ENCODE measurements around the gene HOATZ.

Gene HOATZ

DNA sequence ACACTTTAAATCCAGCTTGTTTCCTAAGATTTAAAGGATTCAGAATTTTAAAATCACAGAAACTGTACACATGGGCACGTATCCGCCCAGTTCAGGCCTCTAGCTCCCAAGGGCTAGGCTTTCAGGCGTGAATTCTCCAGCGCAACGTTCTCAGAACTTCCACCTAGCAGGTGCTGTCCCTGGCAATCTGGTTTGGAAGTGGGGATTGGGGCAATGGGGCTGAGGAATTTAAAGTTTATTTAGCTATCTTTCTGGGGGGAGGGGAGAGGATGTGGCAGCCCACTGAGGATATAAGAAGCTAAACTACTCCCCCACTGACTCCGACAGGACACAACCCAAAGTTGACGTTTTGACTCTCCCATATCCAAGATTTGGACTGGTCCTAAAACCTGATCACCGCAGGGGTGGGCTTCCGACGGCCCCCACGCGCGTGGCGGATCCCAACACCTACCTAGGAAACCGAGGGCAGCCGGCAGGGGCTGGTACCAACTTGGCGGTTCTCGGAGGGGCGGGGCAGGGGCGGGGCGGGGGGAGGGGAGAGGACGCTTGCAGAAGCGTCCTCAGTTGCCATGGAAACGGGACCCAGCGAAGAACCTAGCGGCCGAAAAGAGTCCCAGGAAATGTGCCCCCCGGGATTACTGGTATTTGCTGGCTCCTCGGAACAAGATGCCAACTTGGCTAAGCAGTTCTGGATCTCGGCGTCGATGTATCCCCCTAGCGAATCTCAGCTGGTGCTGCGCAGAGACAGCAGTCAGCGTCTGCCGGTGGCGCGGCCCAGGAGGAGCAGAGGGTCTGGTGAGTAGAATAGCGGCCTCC is at the start of gene HOATZ:
TSS of gene HOATZ (plus strand) at position 563 of the 816 bp plus-strand sequence. CDS start at position 570, 7 bp downstream.
- Histone ChIP-seq H3K27me3 (ENCODE audit: insufficient read depth, low read length, poor library complexity, severe bottlenecking) (no peaks in the 10 kb centered on the region), H2AFZ (ENCODE audit: low read length) (peak within 1 kb of the TSS; percentile 22; the same call in 1 of the 2 replicates), H3K9me3 (ENCODE audit: insufficient read depth, low read depth, low read length) (no peaks in the 10 kb centered on the region), H4K20me1 (ENCODE audit: insufficient read depth, low read length, poor library complexity, severe bottlenecking) (no peaks in the 10 kb centered on the region), H3K4me2 (ENCODE audit: low read depth, low read length, poor library complexity, severe bottlenecking) (no peak within 1 kb of the TSS), H3K9ac (ENCODE audit: low read depth, low read length, poor library complexity, severe bottlenecking) (no peak within 1 kb of the TSS), H3K36me3 (ENCODE audit: insufficient read depth, low read length) (no peaks in the 10 kb centered on the region), H3K79me2 (ENCODE audit: insufficient read depth, low read length) (no peaks in the 10 kb centered on the region), H3K4me1 (ENCODE audit: insufficient read depth, low read length, poor library complexity, severe bottlenecking) (no peaks in the 10 kb centered on the region), H3K4me3 (ENCODE audit: low read length, poor library complexity, severe bottlenecking) (no peak within 1 kb of the TSS), H3F3A (ENCODE audit: low read depth) (no peaks in the 10 kb centered on the region), H3K9me2 (replicated peaks; ENCODE audit: low read depth, low read length) (no peaks in the 10 kb centered on the region)
- TF ChIP-seq, protein P1, sequence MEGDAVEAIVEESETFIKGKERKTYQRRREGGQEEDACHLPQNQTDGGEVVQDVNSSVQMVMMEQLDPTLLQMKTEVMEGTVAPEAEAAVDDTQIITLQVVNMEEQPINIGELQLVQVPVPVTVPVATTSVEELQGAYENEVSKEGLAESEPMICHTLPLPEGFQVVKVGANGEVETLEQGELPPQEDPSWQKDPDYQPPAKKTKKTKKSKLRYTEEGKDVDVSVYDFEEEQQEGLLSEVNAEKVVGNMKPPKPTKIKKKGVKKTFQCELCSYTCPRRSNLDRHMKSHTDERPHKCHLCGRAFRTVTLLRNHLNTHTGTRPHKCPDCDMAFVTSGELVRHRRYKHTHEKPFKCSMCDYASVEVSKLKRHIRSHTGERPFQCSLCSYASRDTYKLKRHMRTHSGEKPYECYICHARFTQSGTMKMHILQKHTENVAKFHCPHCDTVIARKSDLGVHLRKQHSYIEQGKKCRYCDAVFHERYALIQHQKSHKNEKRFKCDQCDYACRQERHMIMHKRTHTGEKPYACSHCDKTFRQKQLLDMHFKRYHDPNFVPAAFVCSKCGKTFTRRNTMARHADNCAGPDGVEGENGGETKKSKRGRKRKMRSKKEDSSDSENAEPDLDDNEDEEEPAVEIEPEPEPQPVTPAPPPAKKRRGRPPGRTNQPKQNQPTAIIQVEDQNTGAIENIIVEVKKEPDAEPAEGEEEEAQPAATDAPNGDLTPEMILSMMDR (conservative IDR thresholded peaks at IDR 0.05; ENCODE audit: low read length): no peak

DNA sequence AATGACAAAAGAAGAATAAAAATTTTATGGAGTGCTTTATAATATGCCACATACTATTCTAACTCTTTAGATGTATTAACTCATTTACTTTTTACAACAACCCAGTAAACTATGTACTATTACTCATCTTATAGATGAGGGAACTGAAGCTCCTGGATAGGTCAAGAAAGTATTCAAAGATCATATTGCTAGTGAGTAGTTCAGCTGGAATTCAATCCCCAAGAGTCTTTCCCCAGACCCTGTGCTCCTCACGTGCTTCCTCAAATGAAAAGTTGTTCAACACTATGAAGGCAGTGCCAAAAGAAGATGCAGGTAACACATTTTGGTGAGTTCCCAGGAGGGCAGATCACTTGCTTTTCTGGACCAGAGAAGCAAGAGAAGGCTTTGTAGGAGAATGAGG is 49.2 kb upstream of the HOATZ start:
- Histone ChIP-seq H3K9ac (ENCODE audit: low read depth, low read length, poor library complexity, severe bottlenecking) (no peak overlapping the region), H3K4me1 (ENCODE audit: insufficient read depth, low read length, poor library complexity, severe bottlenecking) (peaks cover 59% of the 10 kb centered on the region), H3K9me3 (ENCODE audit: insufficient read depth, low read depth, low read length) (no peaks in the 10 kb centered on the region), H3K4me3 (ENCODE audit: low read length, poor library complexity, severe bottlenecking) (no peak overlapping the region), H3K36me3 (ENCODE audit: insufficient read depth, low read length) (no peaks in the 10 kb centered on the region), H3K9me2 (replicated peaks; ENCODE audit: low read depth, low read length) (no peaks in the 10 kb centered on the region), H3K79me2 (ENCODE audit: insufficient read depth, low read length) (no peaks in the 10 kb centered on the region), H3F3A (ENCODE audit: low read depth) (peaks cover 5% of the 10 kb centered on the region; the same call in 1 of the 2 replicates), H3K4me2 (ENCODE audit: low read depth, low read length, poor library complexity, severe bottlenecking) (peak overlapping the region; percentile 57), H4K20me1 (ENCODE audit: insufficient read depth, low read length, poor library complexity, severe bottlenecking) (no peaks in the 10 kb centered on the region), H3K27me3 (ENCODE audit: insufficient read depth, low read length, poor library complexity, severe bottlenecking) (no peaks in the 10 kb centered on the region), H2AFZ (ENCODE audit: low read length) (no peak overlapping the region)
- no peak for TF ChIP-seq EZH2phosphoT487 (IDR thresholded peaks at IDR 0.05; ENCODE audit: borderline replicate concordance)
- TF ChIP-seq, protein P1 (conservative IDR thresholded peaks at IDR 0.05; ENCODE audit: low read length): no peak

DNA sequence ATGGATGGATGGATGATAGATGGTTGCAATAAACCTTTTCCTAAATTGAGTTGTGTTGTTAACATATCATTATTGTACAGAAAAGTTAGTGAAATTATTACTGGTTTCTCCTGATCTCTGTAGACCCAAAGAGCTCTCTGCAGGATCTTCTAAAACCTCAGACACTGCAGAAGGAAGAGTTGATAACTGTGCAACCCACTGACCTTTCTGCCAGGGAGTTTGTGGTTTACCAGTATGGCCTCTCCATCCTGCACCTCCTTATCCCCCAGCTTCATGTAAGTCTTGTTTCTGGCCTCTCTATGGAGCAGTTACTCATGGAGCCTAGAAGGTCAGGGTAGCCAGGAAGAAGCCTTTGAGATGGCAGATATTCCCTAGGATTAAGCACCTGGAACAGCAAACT is 48.0 kb upstream of the HOATZ start:
- peak overlapping the region; percentile 19 for H3K9ac ChIP-seq (ENCODE audit: low read depth, low read length, poor library complexity, severe bottlenecking)
- no peaks in the 10 kb centered on the region for H3K9me2 ChIP-seq (replicated peaks; ENCODE audit: low read depth, low read length)
- no peak for TF ChIP-seq EZH2phosphoT487 (IDR thresholded peaks at IDR 0.05; ENCODE audit: borderline replicate concordance)
- TF ChIP-seq, protein P1 (conservative IDR thresholded peaks at IDR 0.05; ENCODE audit: low read length): no peak
- H3F3A ChIP-seq (ENCODE audit: low read depth): peaks cover 5% of the 10 kb centered on the region; the same call in 1 of the 2 replicates
- H4K20me1 ChIP-seq (ENCODE audit: insufficient read depth, low read length, poor library complexity, severe bottlenecking): no peaks in the 10 kb centered on the region
- H3K4me1 ChIP-seq (ENCODE audit: insufficient read depth, low read length, poor library complexity, severe bottlenecking): peaks cover 56% of the 10 kb centered on the region
- peak overlapping the region; percentile 34 for H3K4me3 ChIP-seq (ENCODE audit: low read length, poor library complexity, severe bottlenecking)
- no peaks in the 10 kb centered on the region for H3K27me3 ChIP-seq (ENCODE audit: insufficient read depth, low read length, poor library complexity, severe bottlenecking)
- no peaks in the 10 kb centered on the region for H3K36me3 ChIP-seq (ENCODE audit: insufficient read depth, low read length)
- H3K79me2 ChIP-seq (ENCODE audit: insufficient read depth, low read length): no peaks in the 10 kb centered on the region
- peak overlapping the region; percentile 57 for H3K4me2 ChIP-seq (ENCODE audit: low read depth, low read length, poor library complexity, severe bottlenecking)
- no peaks in the 10 kb centered on the region for H3K9me3 ChIP-seq (ENCODE audit: insufficient read depth, low read depth, low read length)
- H2AFZ ChIP-seq (ENCODE audit: low read length): no peak overlapping the region

Data from Loucy (cell line).